Progenitor cell of endocrine pancreas (in vitro differentiated cells): ENCODE results near the gene DNAAF1. TPM values are rescaled to one million over a fixed set of nuclear protein-coding genes. Genes with fewer than 3 reads are reported as not detected.

Experiments
- DNase-seq: peaks from one replicate; pipeline ENCODE4 v3.0.0; 2021; ENCODE audit warnings: low spot score; ENCODE audit not compliant: unreplicated experiment
- H3K27ac Mint-ChIP-seq: 2 replicates; pipeline ENCODE4 v1.8.0; 2021; ENCODE audit warnings: mild to moderate bottlenecking, moderate library complexity, mixed read lengths
- H3K27me3 Mint-ChIP-seq: 2 replicates; pipeline ENCODE4 v1.8.0; 2021; ENCODE audit warnings: mixed read lengths
- H3K36me3 Mint-ChIP-seq: 2 replicates; pipeline ENCODE4 v1.8.0; 2022; ENCODE audit warnings: mixed read lengths; ENCODE audit not compliant: insufficient read depth
- H3K4me1 Mint-ChIP-seq: 2 replicates; pipeline ENCODE4 v1.8.0; 2021; ENCODE audit warnings: low read depth, mixed read lengths
- H3K4me3 Mint-ChIP-seq: 2 replicates; pipeline ENCODE4 v1.8.0; 2021; ENCODE audit warnings: low read depth, mild to moderate bottlenecking, moderate library complexity, mixed read lengths
- H3K9me3 Mint-ChIP-seq: 2 replicates; pipeline ENCODE4 v1.8.0; 2021; ENCODE audit warnings: low read depth, mixed read lengths
- total RNA-seq: library from RNA; stranded (reverse); gene quantifications from 2 replicates; pipeline ENCODE4 v1.2.1, GENCODE V29; 2021
- TF ChIP-seq, protein P1 (sequence below): fragments of 200-600 bp; sonication (generic); IDR thresholded peaks from one replicate; pipeline ENCODE4 v1.5.0; 2021; ENCODE audit warnings: antibody characterized with exemption, mild to moderate bottlenecking; ENCODE audit not compliant: unreplicated experiment

The DNAAF1 gene
- total RNA-seq, 1 donor from 2014 or later, result 1.8 TPM

GRCh38 chr16:84195201-84196093 lies 50.3 kb downstream of the DNAAF1 start:
- peaks cover 3% of the 10 kb centered on the region for H3K4me1 Mint-ChIP-seq
- no peak overlapping the region for H3K4me3 Mint-ChIP-seq
- H3K27ac Mint-ChIP-seq, result no peak overlapping the region
- peaks cover 27% of the 10 kb centered on the region for H3K27me3 Mint-ChIP-seq
- no peaks in the 10 kb centered on the region for H3K36me3 Mint-ChIP-seq
- H3K9me3 Mint-ChIP-seq, result no peaks in the 10 kb centered on the region
- DNase-seq, result no peak
- TF ChIP-seq, protein P1, sequence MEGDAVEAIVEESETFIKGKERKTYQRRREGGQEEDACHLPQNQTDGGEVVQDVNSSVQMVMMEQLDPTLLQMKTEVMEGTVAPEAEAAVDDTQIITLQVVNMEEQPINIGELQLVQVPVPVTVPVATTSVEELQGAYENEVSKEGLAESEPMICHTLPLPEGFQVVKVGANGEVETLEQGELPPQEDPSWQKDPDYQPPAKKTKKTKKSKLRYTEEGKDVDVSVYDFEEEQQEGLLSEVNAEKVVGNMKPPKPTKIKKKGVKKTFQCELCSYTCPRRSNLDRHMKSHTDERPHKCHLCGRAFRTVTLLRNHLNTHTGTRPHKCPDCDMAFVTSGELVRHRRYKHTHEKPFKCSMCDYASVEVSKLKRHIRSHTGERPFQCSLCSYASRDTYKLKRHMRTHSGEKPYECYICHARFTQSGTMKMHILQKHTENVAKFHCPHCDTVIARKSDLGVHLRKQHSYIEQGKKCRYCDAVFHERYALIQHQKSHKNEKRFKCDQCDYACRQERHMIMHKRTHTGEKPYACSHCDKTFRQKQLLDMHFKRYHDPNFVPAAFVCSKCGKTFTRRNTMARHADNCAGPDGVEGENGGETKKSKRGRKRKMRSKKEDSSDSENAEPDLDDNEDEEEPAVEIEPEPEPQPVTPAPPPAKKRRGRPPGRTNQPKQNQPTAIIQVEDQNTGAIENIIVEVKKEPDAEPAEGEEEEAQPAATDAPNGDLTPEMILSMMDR, result no peak

DNA sequence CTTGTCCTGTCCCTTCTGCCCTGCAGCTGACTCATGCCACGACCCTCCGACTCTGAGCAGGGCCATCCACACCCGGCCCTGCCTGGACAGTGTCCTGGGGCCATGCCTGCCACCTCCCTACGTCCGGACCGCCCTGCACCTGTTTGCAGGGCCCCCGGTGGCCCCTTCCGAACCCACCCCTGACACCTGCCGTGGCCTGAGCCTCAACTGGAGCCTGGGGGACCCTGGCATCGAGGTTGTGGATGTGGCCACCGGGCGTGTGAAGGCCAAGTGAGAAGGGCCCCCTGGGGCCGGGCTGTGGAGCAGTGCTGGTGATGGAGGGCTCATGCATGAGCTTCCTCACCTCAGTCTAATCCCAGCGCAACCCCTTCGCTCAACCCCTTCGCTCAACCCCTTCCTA lies 51.0 kb downstream of the DNAAF1 start:
- TF ChIP-seq, protein P1, result no peak
- H3K27ac Mint-ChIP-seq, result no peak overlapping the region
- H3K27me3 Mint-ChIP-seq, result peaks cover 27% of the 10 kb centered on the region
- H3K4me1 Mint-ChIP-seq, result peaks cover 3% of the 10 kb centered on the region
- no peaks in the 10 kb centered on the region for H3K36me3 Mint-ChIP-seq
- no peak for DNase-seq
- H3K9me3 Mint-ChIP-seq, result no peaks in the 10 kb centered on the region
- no peak overlapping the region for H3K4me3 Mint-ChIP-seq

- DNase-seq, result no peak
- Mint-ChIP-seq H3K27ac (no peak overlapping the region), H3K27me3 (peaks cover 27% of the 10 kb centered on the region), H3K9me3 (no peaks in the 10 kb centered on the region), H3K4me3 (no peak overlapping the region), H3K4me1 (peaks cover 3% of the 10 kb centered on the region), H3K36me3 (no peaks in the 10 kb centered on the region)
- TF ChIP-seq, protein P1, result no peak
These were observed 51.8 kb downstream of the DNAAF1 start for GRCh38 chr16:84196727-84197394.

GRCh38 chr16:84197466-84198128 lies 52.5 kb downstream of the DNAAF1 start:
- H3K27me3 Mint-ChIP-seq, result peaks cover 27% of the 10 kb centered on the region
- no peak overlapping the region for H3K4me3 Mint-ChIP-seq
- DNase-seq, result no peak
- peaks cover 3% of the 10 kb centered on the region for H3K4me1 Mint-ChIP-seq
- no peaks in the 10 kb centered on the region for H3K36me3 Mint-ChIP-seq
- H3K9me3 Mint-ChIP-seq, result no peaks in the 10 kb centered on the region
- TF ChIP-seq, protein P1, result no peak
- no peak overlapping the region for H3K27ac Mint-ChIP-seq

DNA sequence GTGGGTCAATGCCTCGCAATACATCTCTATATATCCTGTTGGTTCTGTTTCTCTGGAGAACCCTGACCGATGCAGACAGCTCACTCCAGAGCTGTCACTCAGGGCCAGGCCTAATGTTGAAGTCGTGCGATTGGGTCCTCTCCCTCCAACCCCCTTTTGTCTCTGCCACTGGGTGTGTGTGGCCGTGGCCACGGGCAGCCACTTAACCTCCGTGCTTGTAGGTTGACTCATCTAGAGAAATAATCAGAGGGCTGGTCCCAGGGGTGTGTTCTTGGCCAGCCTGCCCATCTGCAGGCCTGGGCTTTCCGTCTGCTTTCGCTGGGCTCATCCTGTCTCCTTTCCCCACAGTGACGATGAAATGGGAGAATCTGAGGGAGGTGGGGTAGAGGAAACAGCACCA lies 53.3 kb downstream of the DNAAF1 start:
- Mint-ChIP-seq H3K4me1 (peaks cover 3% of the 10 kb centered on the region), H3K27ac (no peak overlapping the region), H3K36me3 (no peaks in the 10 kb centered on the region), H3K9me3 (no peaks in the 10 kb centered on the region), H3K4me3 (no peak overlapping the region), H3K27me3 (peaks cover 27% of the 10 kb centered on the region)
- no peak for DNase-seq
- TF ChIP-seq, protein P1, result no peak
